GM21423 (cell line): ENCODE results near the gene DOHH.

Experiments used
- ATAC-seq: cut with Tn5 transposase; IDR thresholded peaks from one replicate; pipeline ENCODE4 v1.9.1; 2021; ENCODE audit warnings: mild to moderate bottlenecking, moderate library complexity; ENCODE audit not compliant: unreplicated experiment

DOHH gene

DNA sequence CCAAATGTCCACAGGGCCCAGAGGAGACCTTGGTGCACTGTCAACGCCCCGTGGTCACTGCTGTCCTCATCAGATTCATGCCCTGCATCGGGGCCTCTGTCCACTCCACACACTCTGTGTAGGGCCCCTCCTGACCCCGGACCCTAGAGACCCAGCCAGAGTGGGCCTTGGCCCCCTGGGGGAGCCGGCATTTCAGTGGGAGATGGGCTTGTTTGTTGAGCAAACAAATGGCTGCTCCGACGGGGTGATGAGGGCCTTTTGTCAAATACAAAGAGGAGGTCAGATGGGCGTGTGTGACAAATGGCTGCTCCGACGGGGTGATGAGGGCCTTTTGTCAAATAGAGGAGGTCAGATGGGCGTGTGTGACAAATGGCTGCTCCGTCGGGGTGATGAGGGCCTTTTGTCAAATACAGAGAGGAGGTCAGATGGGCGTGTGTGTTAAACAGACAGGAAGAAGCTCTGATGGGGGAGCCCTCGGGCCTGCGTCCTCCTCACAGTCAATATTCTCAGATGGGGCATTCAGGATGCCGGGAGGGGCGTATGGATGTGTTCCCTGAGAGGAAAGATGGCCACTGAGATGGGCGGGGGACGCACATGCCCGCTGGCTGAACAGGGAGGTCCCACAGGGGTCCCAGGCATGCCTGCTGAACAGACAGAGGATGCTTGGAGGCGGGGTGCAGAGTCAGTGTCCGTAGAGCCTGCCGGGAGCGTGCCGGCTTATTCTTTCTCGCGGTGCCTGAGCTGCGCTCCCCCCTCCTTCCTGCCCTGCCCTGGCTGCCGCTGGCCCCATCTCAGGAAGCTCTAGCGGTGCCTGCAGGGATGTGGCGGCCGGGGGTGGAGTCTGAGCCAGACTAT lies 56.4 kb downstream of the DOHH start:
- ATAC-seq: no peak

DNA sequence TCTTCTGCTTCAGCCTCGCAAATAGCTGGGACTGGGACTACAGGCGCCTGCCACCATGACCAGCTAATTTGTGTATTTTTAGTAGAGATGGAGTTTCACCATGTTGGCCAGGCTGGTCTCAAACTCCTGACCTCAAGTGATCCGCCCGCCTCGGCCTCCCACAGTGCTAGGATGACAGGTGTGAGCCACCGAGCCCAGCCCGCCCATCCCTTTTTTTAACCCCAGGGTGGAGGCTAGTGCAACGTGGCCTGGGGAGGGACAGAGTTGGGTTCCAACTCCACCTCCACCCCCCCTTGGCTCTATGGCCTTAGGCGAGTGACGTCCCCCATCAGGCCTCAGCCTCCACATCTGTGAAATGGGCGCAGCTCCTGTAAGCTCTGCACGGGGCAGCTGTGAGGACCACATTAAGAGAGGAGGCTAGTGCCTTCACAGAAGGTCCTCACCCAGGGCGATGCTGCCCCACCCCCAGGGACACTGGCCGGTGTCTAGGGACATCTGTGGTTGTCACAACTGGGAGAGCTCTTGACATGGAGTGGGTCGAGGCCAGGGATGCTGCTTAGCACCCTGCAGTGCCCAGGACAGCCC lies 57.9 kb downstream of the DOHH start:
- ATAC-seq: no peak

DNA sequence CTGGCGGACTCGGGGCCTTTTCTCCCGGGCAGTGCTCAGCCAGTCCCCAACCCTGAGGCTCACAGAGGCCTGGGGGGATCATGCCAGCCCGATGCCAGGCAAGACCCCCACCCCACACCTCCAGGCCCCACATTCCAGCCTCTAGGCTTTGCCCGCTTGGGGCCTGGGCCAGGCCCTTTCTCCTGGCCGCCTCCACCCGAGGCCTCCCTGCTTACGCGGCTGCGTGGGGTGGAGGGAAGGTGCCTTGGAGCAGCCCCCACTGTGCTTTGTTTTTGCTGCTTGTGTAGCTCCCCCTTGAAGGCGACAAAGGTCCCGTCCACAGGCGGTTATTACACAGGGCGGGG lies 58.5 kb downstream of the DOHH start:
- no peak for ATAC-seq

DNA sequence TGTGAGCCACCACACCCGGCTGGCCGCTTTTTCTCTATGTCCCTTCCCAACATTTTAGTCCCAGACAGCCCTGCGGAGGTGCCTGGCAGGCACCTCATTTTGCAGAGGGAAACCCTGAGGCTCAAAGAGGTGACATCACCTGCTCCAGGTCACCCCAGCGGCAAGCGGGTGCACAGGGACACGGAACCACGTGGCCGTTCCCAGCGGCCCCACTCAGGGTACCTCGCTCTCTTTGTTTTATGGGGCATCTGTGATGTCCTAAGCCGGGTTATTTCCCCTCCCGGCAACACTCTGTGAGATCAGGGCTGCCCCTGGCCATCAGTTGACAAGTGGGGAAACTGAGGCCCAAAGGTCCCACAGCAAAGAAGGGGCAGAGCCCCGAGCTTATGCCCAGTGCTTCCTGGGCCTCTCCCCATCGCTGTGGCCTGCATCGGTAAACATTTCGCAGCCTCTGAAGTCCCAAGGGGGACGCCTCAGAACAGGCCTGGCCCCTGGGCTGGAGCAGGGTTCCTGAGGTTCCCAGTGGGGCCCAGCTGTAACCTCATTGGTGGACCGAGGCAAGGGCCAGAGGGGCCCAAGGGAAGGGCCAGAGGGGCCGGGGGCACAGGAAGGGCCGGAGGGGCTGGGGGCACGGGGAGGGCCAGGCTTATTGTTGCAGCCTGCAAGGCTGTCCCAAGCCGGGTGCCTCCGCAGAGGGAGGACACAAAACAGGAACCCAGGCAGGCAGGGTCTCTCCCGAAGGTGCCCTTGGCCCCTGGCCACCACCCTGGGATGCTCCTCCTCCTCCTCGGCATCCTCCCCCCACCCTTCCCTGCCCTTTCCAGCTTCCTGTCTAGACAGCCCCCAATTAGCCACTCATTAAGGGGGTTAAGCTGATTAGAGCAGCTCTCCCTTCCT lies 59.1 kb downstream of the DOHH start:
- no peak for ATAC-seq
